Peyer's patch (tissue), 4 donors: ENCODE measurements around the gene C4orf51. TPM values are rescaled to one million over a fixed set of nuclear protein-coding genes. Genes with fewer than 3 reads are reported as not detected.
A peak's percentile ranks its signal among the peaks of the same experiment; 100 is the strongest.

ENCODE experiments used
- DNase-seq, 3 donors: peaks; one replicate each; pipeline ENCODE4 v3.0.0-alpha.2; 2017 to 2019
- H3K27ac ChIP-seq, 4 donors: fragments of 200-600 bp; sonication (generic); one replicate each; pipeline ENCODE4 v1.5.1; 2016 to 2019
- H3K27me3 ChIP-seq, 2 donors: fragments of 200-600 bp; sonication (generic); one replicate each; pipeline ENCODE4 v1.5.1; 2019
- H3K36me3 ChIP-seq, 3 donors: fragments of 200-600 bp; sonication (generic); one replicate each; pipeline ENCODE4 v1.5.1; 2016 to 2019
- H3K4me1 ChIP-seq, 4 donors: fragments of 200-600 bp; sonication (generic); one replicate each; pipeline ENCODE4 v1.5.1; 2016 to 2019
- H3K4me3 ChIP-seq, 4 donors: fragments of 200-600 bp; sonication (generic); 1 replicate in 3 of 4; 2 replicates in 1 of 4; pipeline ENCODE4 v1.5.1; 2016 to 2019; ENCODE audit warnings: mild to moderate bottlenecking in 1 of 4
- H3K9me3 ChIP-seq, 4 donors: fragments of 200-600 bp; sonication (generic); one replicate each; pipeline ENCODE4 v1.5.1; 2016 to 2019; ENCODE audit warnings: mild to moderate bottlenecking in 1 of 4
- POLR2A ChIP-seq, 2 donors: fragments of 450-650 bp; IDR thresholded peaks; one replicate each; pipeline ENCODE4 v1.5.1; 2017; ENCODE audit warnings: antibody characterized with exemption in 2 of 2, mild to moderate bottlenecking in 2 of 2, moderate library complexity in 2 of 2
- total RNA-seq, 4 donors: library from RNA; depleted of rRNA; stranded (reverse); fragments of >200 nt; gene quantifications; one replicate each; pipeline ENCODE4 v1.1.0, GENCODE V29; 2016
- TF ChIP-seq, protein P1 (sequence below), 6 experiments: fragments of 450-650 bp in 4 of 6; fragments of 200-600 bp in 2 of 6; sonication (generic) in 1 of 6; IDR thresholded peaks; one replicate each; pipeline ENCODE4 v1.5.1; 2017 to 2019; ENCODE audit warnings: antibody characterized with exemption in 6 of 6, mild to moderate bottlenecking in 3 of 6, moderate library complexity in 1 of 6

C4orf51 gene
- total RNA-seq, 4 donors from 2014 or later = not detected

- no peaks in the 10 kb centered on the region for H3K36me3 ChIP-seq
- H3K27me3 ChIP-seq = no peaks in the 10 kb centered on the region
- no peak for DNase-seq
- H3K4me3 ChIP-seq = peak overlapping the region in 2 of 4 donors; percentile 9 to 78
- peak overlapping the region in 3 of 4 donors; percentile 83 to 97 (median 86) for H3K27ac ChIP-seq
- TF ChIP-seq, protein P1, sequence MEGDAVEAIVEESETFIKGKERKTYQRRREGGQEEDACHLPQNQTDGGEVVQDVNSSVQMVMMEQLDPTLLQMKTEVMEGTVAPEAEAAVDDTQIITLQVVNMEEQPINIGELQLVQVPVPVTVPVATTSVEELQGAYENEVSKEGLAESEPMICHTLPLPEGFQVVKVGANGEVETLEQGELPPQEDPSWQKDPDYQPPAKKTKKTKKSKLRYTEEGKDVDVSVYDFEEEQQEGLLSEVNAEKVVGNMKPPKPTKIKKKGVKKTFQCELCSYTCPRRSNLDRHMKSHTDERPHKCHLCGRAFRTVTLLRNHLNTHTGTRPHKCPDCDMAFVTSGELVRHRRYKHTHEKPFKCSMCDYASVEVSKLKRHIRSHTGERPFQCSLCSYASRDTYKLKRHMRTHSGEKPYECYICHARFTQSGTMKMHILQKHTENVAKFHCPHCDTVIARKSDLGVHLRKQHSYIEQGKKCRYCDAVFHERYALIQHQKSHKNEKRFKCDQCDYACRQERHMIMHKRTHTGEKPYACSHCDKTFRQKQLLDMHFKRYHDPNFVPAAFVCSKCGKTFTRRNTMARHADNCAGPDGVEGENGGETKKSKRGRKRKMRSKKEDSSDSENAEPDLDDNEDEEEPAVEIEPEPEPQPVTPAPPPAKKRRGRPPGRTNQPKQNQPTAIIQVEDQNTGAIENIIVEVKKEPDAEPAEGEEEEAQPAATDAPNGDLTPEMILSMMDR (IDR thresholded peaks at IDR 0.05) = no peak
- TF ChIP-seq POLR2A (IDR thresholded peaks at IDR 0.05) = no peak
- no peaks in the 10 kb centered on the region for H3K9me3 ChIP-seq
- H3K4me1 ChIP-seq = peaks cover 0 to 39% (median 4%) of the 10 kb centered on the region in 4 donors
Measured at GRCh38 chr4:145734031-145734430, 54.1 kb downstream of the C4orf51 start.

DNA sequence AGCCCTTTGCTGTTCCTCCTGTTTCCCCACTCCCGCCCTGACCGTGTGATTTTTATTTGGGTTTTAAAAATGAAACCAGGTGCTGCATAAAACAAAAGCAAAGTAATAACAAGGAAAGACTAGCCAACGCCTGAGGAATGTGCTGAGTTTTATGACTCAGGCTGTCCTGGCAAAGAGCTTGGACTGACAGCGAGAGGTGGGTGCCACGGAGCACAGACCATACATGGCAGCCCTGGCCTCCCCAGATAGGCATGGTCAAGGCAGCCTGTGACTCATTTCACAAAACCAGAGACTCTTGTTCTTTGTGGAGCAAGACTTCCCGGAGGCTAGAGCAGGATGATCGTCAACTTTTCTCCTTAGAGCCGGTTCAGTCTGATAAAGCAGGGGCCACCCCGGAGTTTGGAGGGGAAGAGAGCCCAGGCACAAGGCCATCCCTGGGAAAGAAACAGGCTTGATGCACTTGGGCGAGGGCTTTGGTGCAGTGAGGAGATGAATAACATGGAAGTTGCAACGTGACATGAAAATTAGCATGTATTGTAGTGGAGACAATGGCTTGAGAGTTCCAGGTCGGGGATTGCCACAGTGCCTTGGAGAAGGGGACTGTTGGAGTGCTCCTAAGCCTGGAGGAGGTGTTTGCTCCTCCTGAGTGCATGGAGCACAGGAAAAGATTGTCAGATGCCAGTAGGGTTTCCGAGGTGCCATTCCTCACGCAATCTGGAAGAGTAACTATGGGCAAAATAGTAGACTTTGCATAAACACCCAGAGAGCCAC, 54.8 kb downstream of the C4orf51 start:
- Histone ChIP-seq H3K4me3 (peak overlapping the region in 2 of 4 donors; percentile 9 to 12), H3K27ac (peak overlapping the region in 3 of 4 donors; percentile 83 to 97 (median 86)), H3K4me1 (peaks cover 0 to 39% (median 4%) of the 10 kb centered on the region in 4 donors)

GRCh38 chr4:145735347-145735675, 55.4 kb downstream of the C4orf51 start:
- no peak for TF ChIP-seq POLR2A (IDR thresholded peaks at IDR 0.05)
- TF ChIP-seq, protein P1 (IDR thresholded peaks at IDR 0.05) = no peak

More for the DNA sequence above, 54.8 kb downstream of the C4orf51 start:
- TF ChIP-seq, protein P1 (IDR thresholded peaks at IDR 0.05) = no peak
- no peak for TF ChIP-seq POLR2A (IDR thresholded peaks at IDR 0.05)
- DNase-seq = peak in 1 of 3 donors; percentile 56
- Histone ChIP-seq H3K36me3 (no peaks in the 10 kb centered on the region), H3K27me3 (no peaks in the 10 kb centered on the region), H3K9me3 (no peaks in the 10 kb centered on the region)

GRCh38 chr4:145735827-145736226, 55.9 kb downstream of the C4orf51 start:
- peak overlapping the region in 2 of 4 donors; percentile 20 to 97 for H3K27ac ChIP-seq

More at GRCh38 chr4:145735347-145735675, 55.4 kb downstream of the C4orf51 start:
- DNase-seq = no peak
- no peak overlapping the region for H3K4me3 ChIP-seq
- H3K9me3 ChIP-seq = no peaks in the 10 kb centered on the region
- H3K36me3 ChIP-seq = no peaks in the 10 kb centered on the region
- no peaks in the 10 kb centered on the region for H3K27me3 ChIP-seq
- peaks cover 0 to 39% (median 4%) of the 10 kb centered on the region in 4 donors for H3K4me1 ChIP-seq
- peak overlapping the region in 1 of 4 donors; percentile 97 for H3K27ac ChIP-seq

DNA sequence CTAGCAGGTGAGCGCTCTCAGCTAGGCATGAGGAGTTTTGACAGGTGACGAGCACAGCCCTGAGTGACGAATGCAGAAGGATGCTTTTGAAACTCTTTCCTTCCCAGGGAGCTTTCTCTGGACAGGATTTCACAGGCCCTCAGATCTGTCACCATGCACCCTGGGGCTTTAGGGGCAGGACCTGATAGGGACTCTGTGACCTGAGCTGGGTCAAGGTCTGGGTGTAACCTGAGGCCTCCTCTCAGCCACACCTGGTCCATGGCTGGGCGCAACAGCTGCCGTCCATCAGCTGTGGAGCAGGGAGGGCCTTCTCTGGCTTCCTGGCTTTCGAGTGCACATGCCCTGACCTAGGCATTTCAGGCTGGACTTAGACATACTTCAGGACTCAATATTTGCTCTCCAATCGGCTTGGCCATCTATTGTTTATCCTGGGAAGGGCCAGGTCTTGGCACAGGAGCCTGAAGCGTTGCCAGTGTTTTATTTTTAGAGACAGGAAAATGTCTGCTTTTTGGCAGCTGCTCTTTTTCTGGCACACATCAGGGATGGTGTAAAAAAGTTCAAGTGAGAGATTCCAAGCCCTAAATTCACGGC, 56.4 kb downstream of the C4orf51 start:
- Histone ChIP-seq H3K4me3 (no peak overlapping the region), H3K4me1 (peaks cover 0 to 34% (median 4%) of the 10 kb centered on the region in 4 donors), H3K27ac (peak overlapping the region in 2 of 4 donors; percentile 20 to 97), H3K27me3 (no peaks in the 10 kb centered on the region), H3K36me3 (no peaks in the 10 kb centered on the region), H3K9me3 (no peaks in the 10 kb centered on the region)
- TF ChIP-seq POLR2A (IDR thresholded peaks at IDR 0.05) = no peak
- TF ChIP-seq, protein P1 (IDR thresholded peaks at IDR 0.05) = no peak
- peak in 1 of 3 donors; percentile 49 for DNase-seq

More at GRCh38 chr4:145735827-145736226, 55.9 kb downstream of the C4orf51 start:
- no peaks in the 10 kb centered on the region for H3K27me3 ChIP-seq
- no peak for TF ChIP-seq POLR2A (IDR thresholded peaks at IDR 0.05)
- TF ChIP-seq, protein P1 (IDR thresholded peaks at IDR 0.05) = no peak
- H3K9me3 ChIP-seq = no peaks in the 10 kb centered on the region
- DNase-seq = no peak
- peaks cover 0 to 37% (median 4%) of the 10 kb centered on the region in 4 donors for H3K4me1 ChIP-seq
- no peak overlapping the region for H3K4me3 ChIP-seq
- no peaks in the 10 kb centered on the region for H3K36me3 ChIP-seq
